Kidney (tissue), 14 donors: ENCODE results near the gene RHO. TPM values are rescaled to one million over a fixed set of nuclear protein-coding genes. Genes with fewer than 3 reads are reported as not detected.

Source experiments
- DNase-seq, 5 donors: peaks; one replicate each; pipeline ENCODE4 v3.0.0-alpha.2; 2013 to 2020
- FAIRE-seq: peaks from 2 replicates; lab custom pipeline; 2012; peaks lifted over from hg19 to GRCh38; lab: Jason Lieb, UNC
- H3K27ac ChIP-seq, 2 donors: one replicate each; pipeline ENCODE4 v1.7.0; 2013; ENCODE audit warnings: low read depth in 2 of 2, low read length in 2 of 2, inconsistent platforms in 1 of 2
- H3K27me3 ChIP-seq: one replicate; pipeline ENCODE4 v1.7.1; 2013; ENCODE audit warnings: low read length, inconsistent platforms; ENCODE audit not compliant: control insufficient read depth, insufficient read depth
- H3K36me3 ChIP-seq, 3 donors: one replicate each; pipeline versions ENCODE4 v1.7.0 to v1.7.1; 2013; ENCODE audit warnings: low read length in 3 of 3, control low read depth in 1 of 3, inconsistent platforms in 1 of 3; ENCODE audit not compliant: insufficient read depth in 3 of 3, control insufficient read depth in 2 of 3
- H3K4me1 ChIP-seq, 3 donors: one replicate each; pipeline versions ENCODE4 v1.7.0 to v1.7.1; 2013; ENCODE audit warnings: low read length in 3 of 3, inconsistent platforms in 1 of 3, low read depth in 1 of 3; ENCODE audit not compliant: control insufficient read depth in 2 of 3, insufficient read depth in 2 of 3
- H3K4me3 ChIP-seq, 3 donors: one replicate each; pipeline versions ENCODE4 v1.7.0 to v1.8.1; 2013; ENCODE audit warnings: low read length in 3 of 3, control low read depth in 1 of 3, inconsistent platforms in 1 of 3
- H3K9ac ChIP-seq, 3 donors: one replicate each; pipeline versions ENCODE4 v1.7.0 to v1.7.1; 2013; ENCODE audit warnings: low read length in 3 of 3, control low read depth in 1 of 3, inconsistent platforms in 1 of 3
- H3K9me3 ChIP-seq, 3 donors: one replicate each; pipeline versions ENCODE4 v1.7.0 to v1.7.1; 2013; ENCODE audit warnings: low read length in 3 of 3, control low read depth in 1 of 3, inconsistent platforms in 1 of 3; ENCODE audit not compliant: control insufficient read depth in 2 of 3, insufficient read depth in 1 of 3
- intact Hi-C: fragments of 100-400 bp; cut with DNase I; formaldehyde crosslinking; loops from one replicate; pipeline ENCODE4 v1.11.1; 2022
- polyA plus RNA-seq: library from polyadenylated mRNA; stranded (reverse); fragments of 350-450 nt; fragmentation: Illumina TruSeq; extraction: RNeasy Lipid Tissue Mini Kit (QIAGEN cat#74804); gene quantifications from one replicate; pipeline ENCODE4 v1.2.3, GENCODE V29; 2014; ENCODE audit warnings: low read depth, low replicate concordance; ENCODE audit not compliant: insufficient read depth
- total RNA-seq: library from RNA; stranded (reverse); fragmentation: NEBNext Ultra II Directional; extraction: Animal tissue kit (Norgen Biotek cat#: 25700); gene quantifications from one replicate; pipeline ENCODE4 v1.2.1, GENCODE V29; 2021
- TF ChIP-seq, protein P1 (sequence below): IDR thresholded peaks from 3 replicates; pipeline ENCODE4 v1.5.1; 2012; ENCODE audit warnings: mild to moderate bottlenecking, moderate library complexity, borderline replicate concordance; ENCODE audit not compliant: insufficient read depth; ENCODE audit errors: extremely low read depth
- donor health status: control.
- donor health status: control.
- donor health status: control.
- donor health status: control.
- donor health status: control.
- donor health status: DM: yes; HTN: yes; CAD: no.
- donor health status: Normal renal cell carcinoma (clear cell type).

Gene RHO
- total and polyA plus RNA-seq, 2 donors from 2014 or later, result not detected

DNA sequence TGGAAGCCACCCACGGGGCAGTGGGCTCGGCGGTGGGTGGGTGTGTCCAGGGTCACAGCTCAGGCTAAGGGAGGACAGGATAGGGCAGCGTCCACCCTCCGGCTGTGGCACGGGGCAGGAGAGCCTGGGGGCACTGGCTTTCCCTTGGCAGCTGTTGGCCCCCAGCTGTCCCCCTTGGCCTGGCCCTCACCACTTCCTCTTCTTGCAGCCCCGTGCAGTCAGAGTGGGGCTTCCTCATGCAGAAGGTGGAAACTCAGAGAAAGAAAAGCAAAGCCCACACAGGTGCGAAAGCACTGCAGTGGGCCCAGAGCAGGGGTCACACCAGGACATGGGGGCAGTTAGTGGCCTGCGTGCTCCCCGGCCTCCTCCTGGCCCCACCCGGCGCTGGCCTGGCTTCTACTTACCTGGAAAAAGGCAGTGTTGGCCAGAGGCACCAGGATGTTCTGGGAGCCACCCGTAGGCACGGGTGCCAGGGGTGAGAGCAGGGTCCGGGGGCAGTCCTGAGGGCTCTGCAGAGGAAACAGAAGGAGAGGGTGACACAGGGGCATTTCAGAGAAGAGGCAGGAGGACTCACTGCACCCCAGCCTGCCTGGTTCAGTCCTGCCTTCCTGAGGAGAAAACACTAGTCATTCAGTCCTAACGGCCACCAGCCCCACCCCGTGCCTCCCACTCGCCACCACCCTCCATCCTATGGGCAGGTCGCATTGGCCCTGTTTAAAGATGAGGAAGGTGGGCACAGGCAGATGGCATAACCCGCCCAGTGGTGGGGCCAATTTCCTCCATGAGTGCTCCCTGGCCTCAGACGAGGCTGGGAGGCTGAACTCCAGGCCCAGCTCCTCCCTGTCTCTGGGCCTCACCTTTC lies 49.7 kb downstream of the RHO start:
- Histone ChIP-seq H3K4me1 (peaks cover 0 to 11% (median 0%) of the 10 kb centered on the region in 3 donors), H3K27ac (no peak overlapping the region), H3K9me3 (no peaks in the 10 kb centered on the region), H3K27me3 (no peaks in the 10 kb centered on the region), H3K36me3 (peaks cover 0 to 9% (median 0%) of the 10 kb centered on the region in 3 donors), H3K4me3 (no peak overlapping the region), H3K9ac (no peak overlapping the region)
- intact Hi-C loops, result no loop called here
- FAIRE-seq (no peak), DNase-seq (no peak)
- TF ChIP-seq, protein P1, sequence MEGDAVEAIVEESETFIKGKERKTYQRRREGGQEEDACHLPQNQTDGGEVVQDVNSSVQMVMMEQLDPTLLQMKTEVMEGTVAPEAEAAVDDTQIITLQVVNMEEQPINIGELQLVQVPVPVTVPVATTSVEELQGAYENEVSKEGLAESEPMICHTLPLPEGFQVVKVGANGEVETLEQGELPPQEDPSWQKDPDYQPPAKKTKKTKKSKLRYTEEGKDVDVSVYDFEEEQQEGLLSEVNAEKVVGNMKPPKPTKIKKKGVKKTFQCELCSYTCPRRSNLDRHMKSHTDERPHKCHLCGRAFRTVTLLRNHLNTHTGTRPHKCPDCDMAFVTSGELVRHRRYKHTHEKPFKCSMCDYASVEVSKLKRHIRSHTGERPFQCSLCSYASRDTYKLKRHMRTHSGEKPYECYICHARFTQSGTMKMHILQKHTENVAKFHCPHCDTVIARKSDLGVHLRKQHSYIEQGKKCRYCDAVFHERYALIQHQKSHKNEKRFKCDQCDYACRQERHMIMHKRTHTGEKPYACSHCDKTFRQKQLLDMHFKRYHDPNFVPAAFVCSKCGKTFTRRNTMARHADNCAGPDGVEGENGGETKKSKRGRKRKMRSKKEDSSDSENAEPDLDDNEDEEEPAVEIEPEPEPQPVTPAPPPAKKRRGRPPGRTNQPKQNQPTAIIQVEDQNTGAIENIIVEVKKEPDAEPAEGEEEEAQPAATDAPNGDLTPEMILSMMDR, result no peak

DNA sequence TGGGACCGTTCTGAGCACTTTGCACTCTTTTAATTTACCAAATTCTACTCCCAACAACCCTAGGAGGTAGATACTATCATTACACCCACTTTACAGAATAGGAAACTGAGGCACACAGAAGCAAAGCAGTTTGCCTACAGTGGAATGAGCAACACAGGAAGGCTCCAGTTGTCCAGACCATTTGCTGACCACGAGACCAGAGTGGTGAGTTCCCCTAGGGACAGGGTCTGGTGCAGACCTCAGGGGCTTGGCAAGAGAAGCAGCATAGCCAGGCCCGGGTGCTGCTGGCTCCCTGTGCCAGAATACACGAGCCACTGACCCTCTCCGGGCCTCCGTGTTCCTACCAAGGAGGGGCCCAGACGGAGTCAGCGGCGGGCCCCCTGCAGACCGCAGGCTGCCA lies 51.6 kb downstream of the RHO start:
- Histone ChIP-seq H3K27me3 (no peaks in the 10 kb centered on the region), H3K36me3 (peaks cover 0 to 9% (median 0%) of the 10 kb centered on the region in 3 donors), H3K27ac (no peak overlapping the region), H3K9me3 (no peaks in the 10 kb centered on the region), H3K9ac (no peak overlapping the region), H3K4me1 (peaks cover 0 to 11% (median 0%) of the 10 kb centered on the region in 3 donors), H3K4me3 (no peak overlapping the region)
- TF ChIP-seq, protein P1, result no peak
- intact Hi-C loops, result no loop called here
- DNase-seq (no peak), FAIRE-seq (no peak)

DNA sequence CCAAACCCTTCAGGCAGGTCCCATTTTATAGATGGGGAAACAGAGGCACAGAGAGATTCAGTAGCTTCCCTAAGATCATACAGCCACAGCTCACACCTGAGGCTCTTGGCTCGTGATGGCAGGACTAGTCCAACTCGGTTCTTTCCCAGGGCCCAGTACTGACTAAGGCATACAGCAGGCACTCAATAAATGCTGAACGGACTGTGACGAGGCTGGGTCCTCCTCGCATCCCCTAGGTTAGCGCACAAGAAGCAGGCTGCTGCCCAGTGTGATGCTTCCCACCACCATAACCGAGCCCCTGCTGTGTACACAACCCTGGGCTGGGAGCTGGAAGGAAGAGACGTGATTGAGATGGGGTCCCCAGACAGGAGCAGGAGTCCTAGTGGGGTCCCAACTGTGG lies 53.2 kb downstream of the RHO start:
- H3K36me3 ChIP-seq, result peaks cover 0 to 8% (median 0%) of the 10 kb centered on the region in 3 donors
- no peak overlapping the region for H3K9ac ChIP-seq
- DNase-seq (no peak), FAIRE-seq (no peak)
- H3K27me3 ChIP-seq, result no peaks in the 10 kb centered on the region
- peaks cover 0 to 8% (median 0%) of the 10 kb centered on the region in 3 donors for H3K4me1 ChIP-seq
- intact Hi-C loops, result no loop called here
- no peak overlapping the region for H3K4me3 ChIP-seq
- H3K27ac ChIP-seq, result no peak overlapping the region
- TF ChIP-seq, protein P1, result no peak
- H3K9me3 ChIP-seq, result no peaks in the 10 kb centered on the region
